GM12892 (cell line): ENCODE results near the gene GALNT18.
A peak's percentile ranks its signal among the peaks of the same experiment; 100 is the strongest.
"Not testable (repeated sequence)": the region's sequence is repeated elsewhere in the genome, so short reads cannot be mapped to it uniquely, and the experiment has no call there.

Experiments used
- DNase-seq: peaks from one replicate; pipeline ENCODE4 v3.0.0; 2011; ENCODE audit not compliant: insufficient read length
- FAIRE-seq: peaks from 2 replicates; lab custom pipeline; 2011; peaks lifted over from hg19 to GRCh38; lab: Jason Lieb, UNC
- POLR2A ChIP-seq: IDR thresholded peaks from 2 replicates; pipeline ENCODE4 v1.6.1; 2011; ENCODE audit warnings: low read depth, low read length, control low read depth
- POLR2AphosphoS5 ChIP-seq: IDR thresholded peaks from 2 replicates; pipeline ENCODE4 v1.6.1; 2011; ENCODE audit warnings: low read depth, low read length, control low read depth
- TAF1 ChIP-seq: IDR thresholded peaks from 2 replicates; pipeline ENCODE4 v1.6.1; 2011; ENCODE audit warnings: low read depth, mild to moderate bottlenecking, control low read depth, low read length, borderline replicate concordance

Gene GALNT18

GRCh38 chr11:11459578-11459977, 162.2 kb downstream of the GALNT18 start:
- peak; percentile 5 for FAIRE-seq
- TF ChIP-seq TAF1 (no peak), POLR2AphosphoS5 (no peak), POLR2A (no peak)

GRCh38 chr11:11458485-11458884, 163.3 kb downstream of the GALNT18 start:
- TF ChIP-seq TAF1, result no peak
- no peak for TF ChIP-seq POLR2A
- no peak for TF ChIP-seq POLR2AphosphoS5
- DNase-seq (no peak), FAIRE-seq (no peak)

More at GRCh38 chr11:11459578-11459977, 162.2 kb downstream of the GALNT18 start:
- DNase-seq, result no peak

GRCh38 chr11:11458001-11458400, 163.8 kb downstream of the GALNT18 start:
- no peak for FAIRE-seq

GRCh38 chr11:11456866-11457265, 164.9 kb downstream of the GALNT18 start:
- no peak for FAIRE-seq
- TF ChIP-seq POLR2A, result no peak
- TF ChIP-seq POLR2AphosphoS5, result no peak
- TF ChIP-seq TAF1, result no peak
- DNase-seq, result no peak

More at GRCh38 chr11:11458001-11458400, 163.8 kb downstream of the GALNT18 start:
- no peak for DNase-seq
- no peak for TF ChIP-seq TAF1

- no peak for DNase-seq
Measured at GRCh38 chr11:11454671-11455223, 167.1 kb downstream of the GALNT18 start.

GRCh38 chr11:11451501-11452005, 170.3 kb downstream of the GALNT18 start:
- peak; percentile 80 for FAIRE-seq
- peak; percentile 25 for DNase-seq
- TF ChIP-seq TAF1 (no peak), POLR2AphosphoS5 (no peak), POLR2A (no peak)

More at GRCh38 chr11:11454671-11455223, 167.1 kb downstream of the GALNT18 start:
- TF ChIP-seq TAF1 (no peak), POLR2AphosphoS5 (no peak), POLR2A (no peak)
- FAIRE-seq, result no peak

- DNase-seq, result no peak
- TF ChIP-seq POLR2A, result no peak
- TF ChIP-seq TAF1, result no peak
- no peak for TF ChIP-seq POLR2AphosphoS5
- peak; percentile 44 for FAIRE-seq
Measured at GRCh38 chr11:11450744-11451362, 171.0 kb downstream of the GALNT18 start.

GRCh38 chr11:11449327-11449726, 172.5 kb downstream of the GALNT18 start:
- FAIRE-seq, result no peak
- DNase-seq, result no peak
- TF ChIP-seq TAF1, result no peak
- no peak for TF ChIP-seq POLR2AphosphoS5
- TF ChIP-seq POLR2A, result no peak

GRCh38 chr11:11448626-11449025, 173.2 kb downstream of the GALNT18 start:
- TF ChIP-seq POLR2AphosphoS5 (no peak), POLR2A (no peak), TAF1 (no peak)
- FAIRE-seq (no peak), DNase-seq (no peak)

GRCh38 chr11:11447601-11448000, 174.2 kb downstream of the GALNT18 start:
- DNase-seq, result not testable (repeated sequence)
- FAIRE-seq, result peak; percentile 36

- FAIRE-seq (no peak), DNase-seq (no peak)
- TF ChIP-seq POLR2A (no peak), POLR2AphosphoS5 (no peak), TAF1 (no peak)
Measured at GRCh38 chr11:11446967-11447366, 174.8 kb downstream of the GALNT18 start.

GRCh38 chr11:11446564-11446963, 175.2 kb downstream of the GALNT18 start:
- TF ChIP-seq POLR2AphosphoS5 (no peak), TAF1 (no peak), POLR2A (no peak)
- no peak for DNase-seq
- FAIRE-seq, result no peak
